HG03457 (cell line): Measurements from ENCODE around the gene AGMAT.

ENCODE experiments used
- ATAC-seq: cut with Tn5 transposase; IDR thresholded peaks from one replicate; pipeline ENCODE4 v1.9.1; 2021; ENCODE audit warnings: moderate number of reproducible peaks; ENCODE audit not compliant: unreplicated experiment

The AGMAT gene

GRCh38 chr1:15568387-15569073 lies 16.3 kb downstream of the AGMAT start:
- ATAC-seq: no peak

GRCh38 chr1:15559189-15559810 lies 25.6 kb downstream of the AGMAT start:
- ATAC-seq: no peak

- ATAC-seq: no peak
Measured at GRCh38 chr1:15558516-15558915, 26.3 kb downstream of the AGMAT start.

- no peak for ATAC-seq
Measured at GRCh38 chr1:15557594-15557993, 27.3 kb downstream of the AGMAT start.

GRCh38 chr1:15557008-15557407 lies 27.8 kb downstream of the AGMAT start:
- no peak for ATAC-seq

GRCh38 chr1:15550573-15550972 lies 34.3 kb downstream of the AGMAT start:
- no peak for ATAC-seq

- ATAC-seq: no peak
Measured at GRCh38 chr1:15546641-15547040, 38.2 kb downstream of the AGMAT start.

GRCh38 chr1:15543589-15544568 lies 41.0 kb downstream of the AGMAT start:
- ATAC-seq: no peak

GRCh38 chr1:15543251-15543588 lies 41.6 kb downstream of the AGMAT start:
- no peak for ATAC-seq

- no peak for ATAC-seq
Measured at GRCh38 chr1:15542388-15543250, 42.2 kb downstream of the AGMAT start.

- no peak for ATAC-seq
Measured at GRCh38 chr1:15541231-15541792, 43.5 kb downstream of the AGMAT start.

GRCh38 chr1:15540186-15540585 lies 44.7 kb downstream of the AGMAT start:
- ATAC-seq: no peak

- no peak for ATAC-seq
Measured at GRCh38 chr1:15538771-15539170, 46.1 kb downstream of the AGMAT start.

- ATAC-seq: no peak
Measured at GRCh38 chr1:15531682-15532081, 53.2 kb downstream of the AGMAT start.

GRCh38 chr1:15531003-15531402 lies 53.8 kb downstream of the AGMAT start:
- no peak for ATAC-seq

GRCh38 chr1:15526490-15527339 lies 58.1 kb downstream of the AGMAT start, which contains the start of gene DNAJC16:
TSS of gene DNAJC16 (plus strand) at chr1:15526848. CDS start at chr1:15529106, 2,258 bp downstream.
- peak; percentile 46 for ATAC-seq

GRCh38 chr1:15526021-15526489 lies 58.8 kb downstream of the AGMAT start:
- ATAC-seq: no peak

- peak; percentile 31 for ATAC-seq
Measured at GRCh38 chr1:15525050-15526020, 59.5 kb downstream of the AGMAT start.
